Measurements from ENCODE around the gene DSG4. TPM values are rescaled to one million over a fixed set of nuclear protein-coding genes. Genes with fewer than 3 reads are reported as not detected.

The DSG4 gene
- total RNA-seq, 1 donor from 2014 or later, result not detected

GRCh38 chr18:31454066-31454708 is 77.6 kb downstream of the DSG4 start:
- no peaks in the 10 kb centered on the region for H4K20me1 ChIP-seq (ENCODE audit: low read depth)
- H2AFZ ChIP-seq (replicated peaks), result no peak overlapping the region

More at GRCh38 chr18:31454066-31454708, 77.6 kb downstream of the DSG4 start:
- no peaks in the 10 kb centered on the region for H3K9me3 Mint-ChIP-seq
- Histone ChIP-seq H3K79me2 (ENCODE audit: low read depth) (no peaks in the 10 kb centered on the region), H3K27me3 (no peaks in the 10 kb centered on the region), H3K9me3 (ENCODE audit: low read depth) (no peaks in the 10 kb centered on the region), H3K4me1 (no peaks in the 10 kb centered on the region), H3K27ac (no peak overlapping the region), H3K9ac (no peak overlapping the region), H3K4me2 (no peak overlapping the region), H3K4me3 (no peak overlapping the region), H3K36me3 (no peaks in the 10 kb centered on the region), H3F3A (ENCODE audit: low read depth) (no peaks in the 10 kb centered on the region)
- no peak for DNase-seq (ENCODE audit: low spot score)
- no peak overlapping the region for H3K4me3 Mint-ChIP-seq
- TF ChIP-seq, protein P1, sequence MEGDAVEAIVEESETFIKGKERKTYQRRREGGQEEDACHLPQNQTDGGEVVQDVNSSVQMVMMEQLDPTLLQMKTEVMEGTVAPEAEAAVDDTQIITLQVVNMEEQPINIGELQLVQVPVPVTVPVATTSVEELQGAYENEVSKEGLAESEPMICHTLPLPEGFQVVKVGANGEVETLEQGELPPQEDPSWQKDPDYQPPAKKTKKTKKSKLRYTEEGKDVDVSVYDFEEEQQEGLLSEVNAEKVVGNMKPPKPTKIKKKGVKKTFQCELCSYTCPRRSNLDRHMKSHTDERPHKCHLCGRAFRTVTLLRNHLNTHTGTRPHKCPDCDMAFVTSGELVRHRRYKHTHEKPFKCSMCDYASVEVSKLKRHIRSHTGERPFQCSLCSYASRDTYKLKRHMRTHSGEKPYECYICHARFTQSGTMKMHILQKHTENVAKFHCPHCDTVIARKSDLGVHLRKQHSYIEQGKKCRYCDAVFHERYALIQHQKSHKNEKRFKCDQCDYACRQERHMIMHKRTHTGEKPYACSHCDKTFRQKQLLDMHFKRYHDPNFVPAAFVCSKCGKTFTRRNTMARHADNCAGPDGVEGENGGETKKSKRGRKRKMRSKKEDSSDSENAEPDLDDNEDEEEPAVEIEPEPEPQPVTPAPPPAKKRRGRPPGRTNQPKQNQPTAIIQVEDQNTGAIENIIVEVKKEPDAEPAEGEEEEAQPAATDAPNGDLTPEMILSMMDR (IDR thresholded peaks at IDR 0.05), result no peak
- TF ChIP-seq EZH2phosphoT487 (IDR thresholded peaks at IDR 0.05) (no peak), EZH2 (IDR thresholded peaks at IDR 0.05) (no peak)
- H3K27me3 Mint-ChIP-seq (ENCODE audit: insufficient read depth, low read depth), result no peaks in the 10 kb centered on the region
- no peaks in the 10 kb centered on the region for H3K4me1 Mint-ChIP-seq
- H3K27ac Mint-ChIP-seq, result no peak overlapping the region
- no peaks in the 10 kb centered on the region for H3K36me3 Mint-ChIP-seq

Small RNA genes lying within 50 kb of the gene (small RNA-seq; reads per million reads assigned to genes)
- gene RF00019 (not detected), gene RNU6-167P (not detected)

Other genes with a start within 250 kb of the DSG4 start
- gene DSC1, start 213.9 kb upstream of the DSG4 start, total RNA-seq (ENCODE audit: low replicate concordance), result not detected in 2 replicates
- gene DSG1, start 58.6 kb upstream of the DSG4 start, total RNA-seq (ENCODE audit: low replicate concordance), result not detected in 2 replicates
- not detected in 2 replicates for gene DSG3, start 71.0 kb downstream of the DSG4 start, total RNA-seq (ENCODE audit: low replicate concordance)
- gene DSG2, start 121.4 kb downstream of the DSG4 start, total RNA-seq (ENCODE audit: low replicate concordance), result 50.5 and 65.6 TPM in 2 replicates
- gene TTR, start 215.1 kb downstream of the DSG4 start, total RNA-seq (ENCODE audit: low replicate concordance), result 1.8 TPM in 1 of 2 replicates, not detected in the other